T-helper 9 cell (primary cell): ENCODE data around the gene THAP6.
"Not testable (repeated sequence)": the region's sequence is repeated elsewhere in the genome, so short reads cannot be mapped to it uniquely, and the experiment has no call there.

Experiments
- DNase-seq: peaks from one replicate; pipeline ENCODE4 v3.0.0-alpha.2; 2020

The THAP6 gene

GRCh38 chr4:75527482-75527881, 13.2 kb downstream of the THAP6 start:
- DNase-seq: no peak

DNA sequence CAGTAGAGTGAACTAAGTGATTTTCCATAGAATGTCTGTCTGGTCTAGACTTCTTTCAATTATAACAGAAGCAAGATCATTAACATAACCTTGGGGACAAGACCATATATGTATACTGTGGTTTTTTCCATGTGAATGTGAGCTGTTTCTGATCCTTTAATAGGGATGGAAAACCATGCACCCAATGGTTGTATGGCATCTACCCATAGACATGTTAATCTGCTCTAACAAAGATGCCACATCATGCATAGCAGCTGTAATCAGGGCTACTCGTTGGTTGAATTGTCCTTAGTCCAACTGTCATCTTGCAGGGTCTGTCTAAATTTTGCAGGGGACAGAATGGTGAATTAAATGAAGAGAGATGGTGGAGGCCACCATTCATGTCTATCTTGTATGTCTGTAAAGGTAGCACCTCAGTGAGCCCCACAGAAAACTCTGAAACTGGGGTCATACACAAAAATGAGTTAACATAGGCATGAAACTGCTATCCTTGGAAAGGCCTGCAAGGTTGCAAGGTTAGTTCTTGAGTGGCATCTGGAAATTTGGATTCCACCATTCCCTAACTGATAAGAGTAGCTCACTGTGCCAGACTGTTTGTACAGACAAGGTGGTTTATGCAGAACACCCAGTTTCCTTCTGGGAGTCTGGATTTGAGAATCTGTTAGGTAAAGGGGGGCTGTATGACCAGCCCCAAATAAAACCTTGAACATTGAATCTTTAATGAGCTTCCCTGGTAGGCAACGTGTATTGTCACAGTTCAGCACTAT, 16.5 kb downstream of the THAP6 start:
- DNase-seq: no peak

- not testable (repeated sequence) for DNase-seq
Observed at GRCh38 chr4:75531536-75532143, 17.4 kb downstream of the THAP6 start.

- not testable (repeated sequence) for DNase-seq
Observed at GRCh38 chr4:75533339-75533887, 19.1 kb downstream of the THAP6 start.

DNA sequence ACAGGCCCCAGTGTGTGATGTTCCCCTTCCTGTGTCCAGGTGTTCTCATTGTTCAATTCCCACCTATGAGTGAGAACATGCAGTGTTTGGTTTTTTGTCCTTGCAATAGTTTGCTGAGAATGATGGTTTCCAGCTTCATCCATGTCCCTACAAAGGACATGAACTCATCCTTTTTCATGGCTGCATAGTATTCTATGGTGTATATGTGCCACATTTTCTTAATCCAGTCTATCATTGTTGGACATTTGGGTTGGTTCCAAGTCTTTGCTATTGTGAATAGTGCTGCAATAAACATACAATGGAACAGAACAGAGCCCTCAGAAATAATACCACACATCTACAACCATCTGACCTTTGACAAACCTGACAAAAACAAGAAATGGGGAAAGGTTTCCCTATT, 19.7 kb downstream of the THAP6 start:
- not testable (repeated sequence) for DNase-seq

GRCh38 chr4:75537308-75537707, 23.0 kb downstream of the THAP6 start:
- not testable (repeated sequence) for DNase-seq

GRCh38 chr4:75542824-75543223, 28.6 kb downstream of the THAP6 start:
- DNase-seq: no peak

GRCh38 chr4:75544220-75544619, 29.9 kb downstream of the THAP6 start:
- not testable (repeated sequence) for DNase-seq

DNA sequence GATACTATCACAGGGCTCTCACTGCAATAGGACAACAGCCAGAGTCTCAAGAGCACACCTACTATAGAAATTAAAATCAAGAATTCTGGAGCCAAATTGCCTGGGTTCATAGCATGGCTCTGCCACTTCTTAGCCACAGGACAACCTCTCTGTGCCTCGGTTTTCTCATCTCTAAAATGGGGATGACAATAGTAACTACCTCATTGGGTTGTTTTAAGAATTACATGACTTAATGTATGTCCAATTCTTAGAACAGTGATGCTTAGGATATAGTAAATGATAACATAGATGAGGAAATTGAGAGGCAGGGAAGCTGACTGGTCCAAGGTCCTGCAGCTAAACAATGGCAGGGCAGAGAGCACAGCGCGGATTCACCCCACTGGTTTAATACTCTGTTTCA, 30.6 kb downstream of the THAP6 start:
- no peak for DNase-seq

DNA sequence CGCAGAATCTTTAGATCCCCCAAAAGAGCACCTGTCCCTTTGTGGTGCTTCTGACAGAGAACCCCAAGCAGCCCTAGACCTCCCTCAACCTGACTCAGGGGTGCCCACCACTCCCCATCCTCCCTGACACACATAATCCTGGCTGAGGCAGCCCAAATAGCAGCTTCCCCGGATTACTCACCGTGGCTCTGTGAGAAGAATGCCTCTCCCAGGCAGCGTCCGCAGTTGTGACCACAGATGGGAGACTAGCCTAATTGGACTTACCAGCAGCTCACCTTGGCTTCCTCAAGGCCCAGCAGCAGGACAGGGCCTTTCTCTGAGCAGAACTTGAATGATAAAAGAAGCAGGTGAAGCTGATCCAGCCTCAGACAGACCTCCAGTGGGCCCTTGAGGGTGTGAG, 31.3 kb downstream of the THAP6 start:
- no peak for DNase-seq

DNA sequence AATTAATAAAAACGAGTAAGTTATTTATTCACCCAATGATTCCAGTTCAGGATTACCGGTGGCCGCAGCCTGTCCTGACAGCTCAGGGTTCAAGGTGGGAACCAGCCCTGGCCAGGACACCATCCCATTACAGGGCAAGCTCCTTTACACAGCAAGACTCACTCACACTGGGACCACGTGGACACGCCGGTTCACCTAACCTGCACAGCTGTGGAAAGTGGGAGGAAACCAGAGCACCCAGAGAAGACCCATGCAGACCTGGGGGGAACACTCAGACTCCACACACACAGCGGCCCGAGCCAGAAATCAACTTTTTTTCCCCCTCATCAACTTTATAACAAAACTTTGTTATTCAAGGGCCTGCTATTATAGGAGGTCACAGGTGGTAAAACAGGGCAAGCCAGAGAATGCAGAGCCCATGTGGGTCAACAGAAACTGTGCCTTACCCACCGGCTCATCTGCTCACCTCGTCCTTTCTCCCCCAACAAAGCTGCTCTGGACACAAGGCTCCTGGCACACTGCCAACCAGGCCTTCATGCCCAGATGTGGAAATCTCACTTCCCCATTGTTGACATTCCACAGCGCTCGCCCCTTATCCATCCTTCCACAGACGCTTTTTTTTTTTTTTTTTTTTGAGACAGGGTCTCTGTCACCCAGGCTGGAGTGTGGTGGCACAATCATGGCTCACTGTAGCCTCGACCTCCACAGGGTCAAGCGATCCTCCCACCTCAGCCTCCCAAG, 33.5 kb downstream of the THAP6 start:
- no peak for DNase-seq

DNA sequence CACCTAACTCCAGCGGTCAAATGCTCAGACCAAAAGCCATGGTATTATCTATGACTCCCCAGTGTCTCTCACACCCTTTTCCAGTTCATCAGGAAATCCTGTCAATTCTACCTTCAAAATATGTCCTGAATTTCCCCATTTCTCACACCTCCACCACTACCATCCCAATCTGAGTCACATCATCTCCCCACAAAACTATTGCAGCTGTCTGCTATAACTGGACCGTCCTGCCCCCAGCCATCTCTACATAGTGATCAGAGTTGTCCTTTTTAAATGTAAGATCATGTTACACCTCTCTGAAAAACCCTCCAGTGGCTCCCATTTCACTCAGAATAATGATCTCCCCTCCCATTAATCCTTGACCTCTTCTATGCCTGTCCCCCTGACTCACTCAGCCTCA, 34.7 kb downstream of the THAP6 start:
- DNase-seq: no peak

DNA sequence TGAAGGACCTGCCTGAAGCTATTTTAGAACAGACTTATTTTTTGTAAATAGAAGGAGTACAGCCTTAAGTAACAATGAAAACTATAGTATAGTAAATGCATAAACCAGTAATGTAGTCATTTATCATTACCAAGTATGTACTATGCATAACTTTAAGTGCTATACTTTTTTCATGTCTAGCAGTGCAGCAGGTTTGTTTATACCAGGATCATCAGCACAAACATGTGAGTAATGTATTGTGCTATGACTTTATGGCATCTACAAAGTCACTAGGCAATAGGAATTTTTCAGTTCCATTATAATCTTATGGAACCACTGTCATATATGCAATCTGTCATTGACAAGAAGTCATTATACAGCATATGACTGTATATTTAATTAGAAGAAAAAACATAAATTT, 38.2 kb downstream of the THAP6 start:
- no peak for DNase-seq

GRCh38 chr4:75555294-75556164, 41.3 kb downstream of the THAP6 start, which contains the start of gene ODAPH:
ODAPH (plus strand) TSS chr4:75556066; CDS start chr4:75556083, 17 bp downstream.
- no peak for DNase-seq

DNA sequence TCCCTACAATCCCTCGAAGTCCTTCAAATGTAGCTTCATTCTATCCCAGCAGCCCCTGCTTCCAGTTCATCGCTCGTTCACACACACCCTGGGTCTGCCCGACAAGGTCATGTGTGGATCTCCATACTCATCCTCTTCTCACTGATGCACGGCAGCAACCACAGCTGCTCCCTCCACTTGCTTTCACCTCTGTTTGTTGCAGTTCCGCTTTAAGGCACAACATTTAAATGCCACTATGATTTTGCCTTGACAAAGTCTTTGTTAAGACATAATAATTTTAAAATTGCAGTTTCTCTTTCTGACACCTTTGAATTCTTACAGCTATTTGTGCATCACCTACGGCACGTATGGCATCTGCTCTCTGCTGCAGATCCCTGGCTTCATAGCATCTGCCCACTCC, 43.4 kb downstream of the THAP6 start:
- no peak for DNase-seq

DNA sequence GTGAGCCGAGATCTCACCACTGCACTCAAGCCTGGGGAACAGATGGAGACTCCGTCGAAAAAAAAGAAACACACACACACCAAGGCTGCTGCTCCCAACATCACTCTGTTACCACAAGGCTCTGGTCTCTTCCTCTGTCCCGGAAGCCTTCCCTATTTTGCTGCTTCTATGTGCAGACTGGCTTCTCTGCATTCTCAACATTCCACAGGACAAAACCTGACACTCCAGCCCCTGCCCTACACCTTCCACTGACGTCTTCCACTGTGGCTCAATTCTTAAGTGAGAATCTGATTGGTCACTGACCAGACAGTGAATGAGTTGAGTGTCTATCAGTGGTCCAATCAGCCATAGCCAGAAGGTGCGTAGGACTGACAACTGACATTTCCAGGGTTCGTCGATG, 47.5 kb downstream of the THAP6 start:
- DNase-seq: no peak

DNA sequence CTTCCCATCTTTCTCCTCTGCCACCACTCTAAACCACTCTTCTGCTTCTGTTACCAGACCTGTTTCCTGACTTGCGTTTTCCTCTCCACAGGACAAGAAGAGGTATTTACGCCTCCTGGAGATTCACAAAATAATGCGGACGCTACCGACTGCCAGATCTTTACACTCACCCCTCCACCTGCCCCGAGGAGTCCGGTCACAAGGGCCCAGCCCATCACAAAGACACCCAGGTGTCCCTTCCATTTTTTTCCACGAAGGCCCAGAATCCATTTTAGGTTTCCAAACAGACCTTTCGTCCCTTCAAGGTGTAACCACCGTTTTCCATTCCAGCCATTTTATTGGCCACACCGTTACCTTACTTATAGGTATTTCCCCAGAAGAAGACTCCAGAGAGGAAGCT, 49.8 kb downstream of the THAP6 start:
- no peak for DNase-seq

- no peak for DNase-seq
Observed at GRCh38 chr4:75565481-75565880, 51.2 kb downstream of the THAP6 start.

- DNase-seq: no peak
Observed at GRCh38 chr4:75566911-75567310, 52.6 kb downstream of the THAP6 start.

- no peak for DNase-seq
Observed at GRCh38 chr4:75567725-75568124, 53.5 kb downstream of the THAP6 start.
